Measurements from ENCODE around the gene MDC1.

DNA sequence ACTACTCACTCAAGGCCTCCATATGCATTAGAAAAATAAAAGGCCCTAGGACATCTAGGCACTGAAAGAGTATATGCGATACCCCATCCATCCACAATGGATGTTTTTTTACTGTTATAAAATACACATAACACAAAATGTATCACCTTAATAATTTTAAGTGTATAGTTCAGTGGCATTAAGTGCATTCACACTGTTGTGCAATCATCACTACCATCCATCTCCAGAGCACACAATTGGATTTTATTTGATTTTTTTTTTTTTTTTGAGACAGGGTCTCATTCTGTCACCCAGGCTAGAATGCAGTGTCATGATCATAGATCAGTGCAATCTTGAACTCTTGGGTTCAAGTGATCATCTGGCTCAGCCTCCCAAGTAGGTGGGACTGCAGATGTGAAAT is 2.8 kb downstream of the MDC1 start:
- TF ChIP-seq YY1 (IDR thresholded peaks at IDR 0.05; ENCODE audit: insufficient read depth, insufficient read length), result no peak
- TF ChIP-seq ZNF274 (IDR thresholded peaks at IDR 0.05; ENCODE audit: low read depth, low read length), result no peak
- no peak for TF ChIP-seq SUZ12 (IDR thresholded peaks at IDR 0.05; ENCODE audit: extremely low read depth, insufficient read depth, insufficient read length)

Measured in NT2/D1 (cell line).